Stimulated activated CD4-positive, alpha-beta T cell treated with anti-CD3 and anti-CD28 coated beads, Interleukin-2, amount 100 ng/mL, for 48 hours (primary cell): ENCODE data around the gene PTGES3.
"Not testable (repeated sequence)": the region's sequence is repeated elsewhere in the genome, so short reads cannot be mapped to it uniquely, and the experiment has no call there.

Source experiments
- DNase-seq, 2 donors: peaks; one replicate each; pipeline ENCODE4 v3.0.0-alpha.2; 2020

The PTGES3 gene, protein sequence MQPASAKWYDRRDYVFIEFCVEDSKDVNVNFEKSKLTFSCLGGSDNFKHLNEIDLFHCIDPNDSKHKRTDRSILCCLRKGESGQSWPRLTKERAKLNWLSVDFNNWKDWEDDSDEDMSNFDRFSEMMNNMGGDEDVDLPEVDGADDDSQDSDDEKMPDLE

DNA sequence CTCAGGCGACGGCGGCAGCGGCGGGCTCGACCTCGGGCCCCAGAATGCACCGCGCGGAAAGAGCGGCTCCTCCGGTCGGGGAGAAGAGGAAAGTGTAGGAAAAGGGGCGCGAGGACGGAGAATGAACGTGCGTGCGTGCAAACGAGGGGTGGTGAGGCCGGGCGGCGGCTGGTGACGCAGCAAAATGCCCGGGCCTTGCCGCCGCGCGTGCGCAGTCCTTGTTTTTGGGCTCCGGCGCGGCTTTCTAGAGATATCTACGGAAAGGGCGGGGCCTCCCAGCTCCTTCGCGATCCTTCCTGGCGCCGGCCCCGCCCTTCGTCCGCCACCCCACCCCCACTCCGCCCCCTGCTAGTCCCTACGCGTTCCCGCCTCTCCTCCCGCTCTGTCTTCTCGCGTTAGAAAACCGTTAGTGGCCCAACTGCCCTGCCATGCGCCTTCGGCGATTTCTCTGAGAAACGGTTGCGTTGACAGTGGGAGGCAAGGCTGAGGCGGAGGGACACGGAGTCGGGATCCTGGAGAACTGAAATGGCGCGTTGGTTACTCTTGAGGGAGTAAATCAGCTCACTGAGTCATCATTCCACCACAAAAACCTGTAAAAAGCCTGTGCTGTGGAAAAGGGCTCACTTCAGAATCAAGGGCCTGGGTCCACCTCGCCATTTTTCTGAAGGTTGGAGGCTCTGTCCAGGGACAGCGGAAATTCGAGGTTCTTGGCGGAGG is at the start of gene PTGES3:
Gene PTGES3, minus strand, starts transcription at position 156 of the 717 bp plus-strand sequence. CDS start 285 bp downstream, outside the sequence.
- peak; percentile 98 for DNase-seq

GRCh38 chr12:56728139-56728861 is 40.2 kb upstream of the PTGES3 start:
- no peak for DNase-seq

DNA sequence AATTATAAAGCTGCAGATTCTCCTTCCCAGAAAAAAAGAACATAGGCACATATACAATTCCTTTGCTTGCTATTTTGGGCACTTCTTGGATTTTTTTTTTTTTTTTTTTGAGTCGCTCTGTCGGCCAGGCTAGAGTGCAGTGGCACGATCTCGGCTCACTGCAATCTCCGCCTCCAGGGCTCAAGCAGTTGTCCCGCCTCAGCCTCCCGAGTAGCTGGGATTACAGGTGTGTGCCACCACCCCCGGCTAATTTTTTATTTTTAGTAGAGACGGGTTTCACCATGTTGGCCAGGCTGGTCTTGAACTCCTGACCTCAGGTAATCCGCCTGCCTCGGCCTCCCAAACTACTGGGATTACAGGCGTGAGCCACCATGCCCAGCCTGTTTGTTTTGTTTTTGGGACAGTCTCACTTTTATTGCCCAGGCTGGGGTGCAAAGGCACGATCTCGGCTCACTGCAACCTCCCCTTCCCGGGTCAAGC is 38.2 kb upstream of the PTGES3 start:
- not testable (repeated sequence) for DNase-seq

DNA sequence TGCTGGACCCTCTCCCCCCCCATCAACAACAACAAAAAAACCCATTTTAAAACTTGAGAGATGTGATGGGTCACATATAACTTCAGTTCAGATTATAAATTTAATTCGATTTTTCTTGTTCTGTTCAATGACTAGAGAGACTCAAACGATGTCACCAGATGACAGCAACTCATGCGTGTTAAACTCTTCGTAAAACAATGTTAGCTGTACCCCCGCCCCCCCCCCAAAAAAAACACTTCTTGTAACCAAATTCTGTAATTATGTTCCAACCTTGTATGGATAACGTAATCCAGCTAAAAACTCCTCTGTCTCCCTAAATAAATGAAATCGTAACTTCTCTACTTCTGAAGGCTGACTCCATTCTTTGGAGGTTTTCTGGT is 37.6 kb upstream of the PTGES3 start:
- DNase-seq = no peak

DNA sequence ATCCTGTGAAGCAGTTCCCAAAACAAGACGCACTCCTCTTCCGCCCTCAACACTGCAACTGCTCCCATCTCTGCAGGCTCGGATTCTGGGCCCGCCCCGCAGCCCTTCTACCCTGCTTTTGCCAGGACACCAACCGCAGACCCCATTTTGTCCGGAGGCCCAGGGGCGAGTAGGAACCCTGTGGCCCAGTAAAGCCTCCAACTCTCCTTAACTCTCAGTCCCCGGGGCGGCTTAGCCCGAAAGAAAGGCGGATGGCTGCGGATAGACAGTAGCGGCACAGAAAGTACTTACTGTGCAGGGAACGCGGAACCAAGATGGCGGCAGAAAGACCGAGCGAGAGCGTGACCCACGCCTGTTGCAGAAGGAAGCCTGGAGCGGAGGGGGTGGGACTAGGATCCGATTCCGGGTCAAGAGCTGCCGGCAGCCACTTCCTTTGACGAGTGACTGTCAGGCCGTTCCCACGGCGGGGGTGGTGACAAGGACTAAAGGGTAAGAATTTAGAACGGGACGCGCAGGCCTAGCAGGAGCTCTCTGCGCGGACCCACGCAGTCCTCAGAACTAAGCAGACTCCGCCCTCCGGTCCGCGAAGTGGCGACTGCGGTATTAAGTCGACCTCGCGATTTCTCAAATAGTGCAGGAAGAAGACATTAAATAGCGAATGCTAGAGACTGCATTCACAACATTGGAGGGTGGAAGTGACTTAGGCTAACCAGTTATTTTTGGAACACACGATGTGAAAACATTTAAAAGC is 37.1 kb upstream of the PTGES3 start, which contains the start of gene NACA:
Gene NACA, minus strand, starts transcription at position 328 of the 751 bp plus-strand sequence. CDS start 778 bp downstream, outside the sequence.
- DNase-seq = peak; percentile 94 to 96

DNA sequence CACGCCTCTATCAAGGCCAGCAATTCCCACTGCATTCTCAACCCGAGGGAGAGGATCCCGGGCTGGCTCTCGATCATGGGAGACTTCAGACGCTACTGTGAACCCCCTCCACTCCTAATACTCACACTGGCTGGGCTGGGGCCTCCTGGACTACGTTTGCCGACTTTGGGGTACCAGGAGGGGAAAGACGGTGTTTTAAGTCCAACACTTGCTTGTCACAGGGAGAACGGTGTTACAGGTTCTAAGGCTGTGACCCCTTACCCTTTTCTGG is 36.6 kb upstream of the PTGES3 start:
- no peak for DNase-seq

DNA sequence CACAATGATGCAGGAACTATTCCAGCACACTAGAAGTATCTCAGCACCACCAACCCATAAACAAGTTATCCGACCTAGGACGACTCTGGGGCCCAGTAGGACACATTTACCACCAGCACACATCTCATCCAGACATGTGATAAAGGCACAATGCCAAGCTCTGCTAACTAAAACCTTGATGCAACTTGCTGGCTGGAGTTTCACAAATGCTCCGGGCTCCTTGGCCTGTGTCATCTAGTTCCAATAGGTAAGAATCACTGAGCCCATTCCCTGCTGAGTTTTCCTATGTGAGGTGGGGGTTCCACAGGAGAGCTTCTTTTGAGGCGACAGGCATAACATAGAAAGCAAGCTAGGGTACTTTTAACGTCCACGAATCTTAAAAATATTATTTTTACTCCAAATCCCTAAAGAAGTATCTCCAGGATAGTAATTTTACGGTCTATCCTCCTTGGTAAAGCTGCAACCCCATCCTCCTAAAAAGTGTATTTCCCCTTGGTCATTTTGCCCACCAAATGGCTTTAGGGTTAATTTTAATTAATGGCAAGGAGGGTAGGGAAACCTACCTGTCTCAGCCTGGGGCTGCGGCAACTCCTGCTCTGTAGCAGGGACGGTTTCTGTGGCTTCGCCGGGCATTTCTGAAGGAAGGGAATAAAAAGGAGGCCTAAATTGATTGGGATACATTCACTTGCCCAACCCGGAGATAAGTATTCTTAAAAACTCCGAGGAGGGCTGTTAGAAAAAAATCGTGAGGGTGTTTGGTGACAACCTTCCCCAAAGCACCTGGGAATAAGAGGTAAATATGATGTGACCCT is 36.0 kb upstream of the PTGES3 start:
- DNase-seq = no peak

GRCh38 chr12:56723352-56723751 is 35.3 kb upstream of the PTGES3 start:
- DNase-seq = no peak

- DNase-seq = no peak
Measured at GRCh38 chr12:56722832-56723231, 34.7 kb upstream of the PTGES3 start.

DNA sequence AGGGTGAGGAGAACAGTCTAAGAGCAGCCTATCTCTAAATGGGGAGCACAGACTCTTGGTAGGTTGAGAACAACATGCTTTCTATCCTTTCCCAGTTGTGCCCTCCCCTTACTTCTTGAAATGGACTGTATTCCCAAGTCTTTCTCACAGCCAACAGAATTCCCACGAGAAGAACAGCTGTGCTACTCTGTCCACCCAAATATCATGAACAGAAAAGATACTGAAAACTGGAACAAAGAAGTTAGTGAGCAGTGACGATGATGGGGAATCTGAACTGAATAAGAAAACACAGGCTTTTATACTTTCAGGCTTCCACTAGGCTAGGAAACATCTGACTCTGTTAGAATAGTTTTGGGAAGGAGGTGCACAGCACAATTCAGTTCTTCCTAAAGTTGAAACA is 33.6 kb upstream of the PTGES3 start:
- no peak for DNase-seq

DNA sequence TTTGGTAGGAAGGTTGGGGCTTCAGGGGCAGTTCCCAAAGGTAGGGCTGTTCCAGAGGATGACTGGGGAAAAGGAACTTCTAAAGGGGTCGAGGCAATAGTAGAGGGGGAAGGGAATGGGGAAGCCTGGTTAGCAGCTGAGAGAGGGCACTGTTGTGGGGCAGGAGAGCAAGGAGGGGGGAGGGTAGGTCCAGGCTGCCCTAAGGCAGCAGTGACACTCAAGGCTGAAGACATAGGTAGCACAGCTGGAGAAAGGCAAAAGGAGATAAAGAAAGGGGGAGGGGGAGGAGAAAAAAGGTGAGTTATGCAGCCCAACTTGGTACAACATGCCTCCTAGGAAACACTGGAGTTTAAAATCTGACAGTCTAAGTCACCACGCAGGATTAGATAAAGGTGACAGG is 33.1 kb upstream of the PTGES3 start:
- no peak for DNase-seq

GRCh38 chr12:56720731-56721151 is 32.7 kb upstream of the PTGES3 start:
- DNase-seq = no peak

GRCh38 chr12:56719056-56719455 is 31.0 kb upstream of the PTGES3 start:
- DNase-seq = no peak

DNA sequence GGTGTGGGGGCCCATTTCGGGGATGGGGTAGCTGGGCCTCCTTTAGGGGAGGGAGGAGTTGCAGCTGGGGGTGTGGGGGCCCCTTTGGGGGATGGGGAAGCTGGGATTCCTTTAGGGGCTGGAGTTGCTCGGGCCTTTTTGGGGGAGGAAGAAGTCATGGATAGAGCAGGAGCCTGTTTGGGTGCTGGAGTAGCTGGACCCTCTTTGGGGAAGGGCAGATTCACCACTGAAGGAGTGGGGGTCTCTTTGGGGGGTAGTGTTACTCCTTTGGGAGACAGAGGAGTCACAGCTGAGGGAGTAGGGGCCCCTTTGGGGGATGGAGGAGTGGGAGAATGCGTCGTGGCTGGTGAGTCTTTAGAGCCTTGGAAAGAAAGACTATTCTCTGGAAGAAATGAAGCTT is 30.6 kb upstream of the PTGES3 start:
- no peak for DNase-seq

DNA sequence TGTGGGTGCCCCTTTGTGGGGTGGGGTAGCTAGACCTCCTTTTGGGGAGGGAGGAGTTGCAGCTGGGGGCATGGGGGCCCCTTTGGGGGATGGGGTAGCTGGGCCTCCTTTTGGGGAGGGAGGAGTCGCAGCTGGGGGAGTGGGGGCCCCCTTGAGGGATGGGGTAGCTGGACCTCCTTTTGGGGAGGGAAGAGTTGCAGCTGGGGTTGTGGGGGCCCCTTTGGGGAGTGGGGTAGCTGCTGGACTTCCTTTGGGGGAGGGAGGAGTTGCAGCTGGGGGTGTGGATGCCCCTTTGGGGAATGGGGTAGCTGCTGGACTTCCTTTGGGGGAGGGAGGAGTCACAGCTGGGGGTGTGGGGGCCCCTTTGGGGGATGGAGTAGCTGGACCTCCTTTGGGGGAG is 30.1 kb upstream of the PTGES3 start:
- DNase-seq = no peak

DNA sequence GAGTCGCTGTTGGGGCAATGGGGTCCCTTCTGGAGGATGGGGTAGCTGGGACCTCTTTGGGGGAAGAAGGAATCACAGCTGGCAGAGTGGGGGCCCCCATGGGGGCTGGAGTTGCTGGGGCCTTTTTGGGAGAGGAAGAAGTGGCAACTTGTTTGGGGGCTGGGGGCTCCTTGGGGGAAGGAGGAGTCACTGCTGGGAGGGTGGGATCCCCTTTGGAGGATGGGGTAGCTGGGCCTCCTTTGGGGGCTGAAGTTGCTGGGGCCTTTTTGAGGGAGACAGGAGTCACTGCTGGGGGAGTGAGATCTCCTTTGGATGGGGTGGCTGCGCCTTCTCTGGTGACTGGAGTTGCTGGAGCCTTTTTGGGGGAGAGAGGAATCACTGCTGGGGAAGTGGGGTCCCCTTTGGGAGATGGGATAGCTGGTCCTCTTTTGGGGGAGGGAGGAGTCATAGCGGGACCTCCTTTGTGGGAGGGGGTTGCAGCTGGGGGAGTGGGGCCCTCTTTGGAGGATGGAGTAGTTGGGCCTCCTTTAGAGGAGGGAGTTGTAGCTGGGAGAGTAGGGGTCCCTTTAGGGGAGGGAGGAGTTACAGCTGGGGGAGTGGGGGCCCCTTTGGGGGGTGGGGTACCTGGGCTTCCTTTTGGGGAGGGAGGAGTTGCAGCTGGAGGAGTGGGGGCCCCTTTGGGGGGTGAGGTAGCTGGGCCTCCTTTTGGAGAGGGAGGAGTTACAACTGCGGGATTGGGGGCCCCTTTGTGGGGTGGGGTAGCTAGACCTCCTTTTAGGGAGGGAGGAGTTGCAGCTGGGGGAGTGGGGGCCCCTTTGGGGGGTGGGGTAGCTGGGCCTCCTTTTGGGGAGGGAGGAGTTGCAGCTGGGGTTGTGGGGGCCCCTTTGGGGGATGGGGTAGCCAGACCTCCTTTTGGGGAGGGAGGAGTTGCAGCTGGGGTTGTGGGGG is 29.1 kb upstream of the PTGES3 start:
- no peak for DNase-seq

DNA sequence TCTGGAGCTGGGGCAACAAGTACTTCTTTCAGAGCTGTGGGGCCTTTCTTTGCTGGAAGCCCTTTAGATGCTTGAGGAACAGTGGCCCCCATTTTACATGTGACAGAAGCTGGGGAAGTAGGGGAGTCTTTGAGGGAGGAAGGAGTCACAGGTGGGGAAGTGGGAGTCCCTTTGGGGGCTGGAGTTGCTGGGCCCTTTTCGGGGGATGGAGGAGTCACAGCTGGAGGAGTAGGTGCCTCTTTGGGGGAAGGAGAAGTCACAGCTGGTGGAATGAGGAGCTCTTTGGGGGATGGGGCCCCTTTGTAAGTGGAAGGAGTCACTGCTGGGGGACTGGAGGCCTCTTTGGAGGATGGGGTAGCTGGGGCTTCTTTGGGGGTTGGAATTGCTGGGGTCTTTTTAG is 28.4 kb upstream of the PTGES3 start:
- DNase-seq = no peak

GRCh38 chr12:56715798-56716197 is 27.7 kb upstream of the PTGES3 start:
- DNase-seq = no peak

DNA sequence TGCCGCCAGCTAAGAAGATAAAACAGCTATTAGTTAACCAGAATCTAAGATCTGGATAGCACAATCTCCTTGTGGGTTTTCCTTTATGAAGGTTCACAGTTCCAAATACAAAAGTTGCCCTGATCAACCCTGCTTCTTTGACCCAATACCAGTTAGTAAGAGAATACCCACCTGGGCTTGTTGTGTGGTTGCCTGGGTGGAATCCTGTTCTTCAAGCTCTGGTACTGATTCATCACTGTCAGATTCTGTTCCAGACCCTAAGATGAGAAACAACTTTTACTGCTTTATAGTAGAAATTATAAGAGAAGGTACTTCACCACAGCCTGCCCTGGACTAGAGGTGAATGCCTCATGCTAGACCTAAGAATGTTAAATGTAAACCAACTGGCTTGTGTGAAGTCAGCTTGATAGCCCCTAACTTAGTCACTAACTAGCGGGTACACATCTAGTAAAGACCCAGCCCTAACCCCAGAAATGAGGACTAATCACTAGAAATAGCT is 26.4 kb upstream of the PTGES3 start:
- no peak for DNase-seq

- DNase-seq = no peak
Measured at GRCh38 chr12:56713345-56713744, 25.3 kb upstream of the PTGES3 start.

- DNase-seq = no peak
Measured at GRCh38 chr12:56709759-56710376, 21.8 kb upstream of the PTGES3 start.
